Stimulated activated CD8-positive, alpha-beta memory T cell treated with anti-CD3 and anti-CD28 coated beads, Interleukin-2, amount 100 ng/mL, for 1 hour (primary cell): Measurements from ENCODE around the gene GLIS1.

Experiments
- DNase-seq, 2 donors: peaks; one replicate each; pipeline ENCODE4 v3.0.0-alpha.2; 2020; ENCODE audit warnings: low read depth in 2 of 2

GLIS1 gene

DNA sequence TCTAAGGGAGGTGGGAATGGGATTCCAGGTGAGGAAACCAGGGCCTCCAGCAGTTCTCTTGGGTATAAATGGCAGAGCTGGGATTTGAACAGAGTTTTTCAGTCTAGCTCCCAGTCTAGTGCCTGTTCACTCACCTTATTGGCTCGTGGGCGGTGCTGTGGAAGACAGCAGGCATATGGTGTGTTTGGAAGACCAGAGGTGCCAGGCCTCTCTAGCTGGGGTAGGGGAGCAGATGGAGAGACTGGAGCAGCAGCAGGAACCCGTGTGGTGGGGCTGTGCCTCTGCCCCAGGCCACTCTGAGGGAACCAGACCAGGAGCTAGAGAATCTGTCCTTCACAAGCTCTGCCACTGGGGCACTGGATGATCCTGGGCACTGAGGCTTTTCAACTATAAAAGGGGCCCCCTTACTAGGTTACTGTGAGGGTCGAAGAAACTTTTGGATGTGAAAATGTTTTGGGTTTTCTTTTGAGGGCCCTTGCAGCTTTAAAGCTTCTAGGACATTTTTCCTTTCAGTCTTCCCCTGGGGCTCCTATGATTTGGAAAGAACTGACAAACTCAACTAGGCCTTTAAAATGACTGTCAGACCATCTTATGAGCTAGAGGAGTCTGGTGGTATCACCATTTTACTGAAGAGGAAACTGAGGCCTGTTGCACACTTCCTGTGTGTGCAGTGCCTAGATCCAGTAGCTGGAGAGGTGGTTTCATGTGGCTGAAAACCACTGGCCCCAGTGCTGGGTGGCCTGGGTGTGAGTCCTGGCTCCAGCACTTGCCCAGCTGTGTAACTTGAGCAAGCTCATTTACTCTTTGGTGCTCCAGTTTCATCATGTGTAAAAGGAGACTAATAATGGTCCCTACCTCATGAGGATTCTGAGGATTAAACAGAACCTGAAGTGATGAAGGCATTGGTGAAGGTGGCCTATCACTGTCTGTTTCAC is 273.7 kb downstream of the GLIS1 start:
- no peak for DNase-seq

DNA sequence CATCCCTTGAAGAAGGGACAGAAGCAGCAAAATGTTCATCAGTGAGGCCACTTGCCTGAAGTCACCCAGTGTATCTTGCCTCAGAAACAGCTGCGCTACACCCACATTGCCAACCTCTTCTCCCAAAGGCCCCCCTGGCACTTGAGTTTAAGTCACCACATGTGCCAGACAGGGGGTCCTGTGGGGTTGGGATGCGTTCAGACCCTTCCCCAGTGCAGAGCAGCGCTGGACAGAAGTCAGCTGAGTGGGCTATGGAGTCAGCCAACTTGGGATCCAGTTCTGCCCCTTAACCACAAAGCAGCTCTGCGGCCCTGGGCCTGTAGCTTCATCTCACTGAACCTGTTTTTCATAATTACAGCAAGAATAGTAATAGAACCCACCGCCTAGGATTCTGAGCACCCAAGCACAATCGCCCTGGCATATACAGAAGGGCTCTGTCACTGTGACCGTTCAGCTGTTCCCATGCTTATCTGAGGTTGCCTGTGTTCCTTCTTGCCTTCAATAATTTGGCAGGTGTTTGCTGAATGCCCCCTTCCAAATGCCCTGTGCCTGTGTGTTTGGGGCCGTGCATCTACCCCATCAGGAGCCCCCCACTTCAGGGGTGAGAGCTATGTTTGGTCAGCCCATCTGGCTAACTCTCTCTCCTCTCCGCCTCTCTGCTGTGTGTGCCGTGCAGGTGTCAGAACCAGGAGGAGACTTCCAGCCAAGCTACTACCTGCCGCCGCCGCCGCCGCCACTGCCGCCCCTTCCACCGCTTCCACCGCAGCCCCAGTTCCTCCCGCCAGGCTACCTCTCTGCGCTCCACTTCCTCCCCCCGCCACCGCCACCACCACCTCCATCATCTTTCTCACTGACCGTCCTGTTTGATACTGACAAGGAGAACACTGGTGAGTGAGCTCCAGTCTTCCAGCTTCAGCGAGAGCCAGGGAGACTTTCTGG is 274.7 kb downstream of the GLIS1 start:
- no peak for DNase-seq

DNA sequence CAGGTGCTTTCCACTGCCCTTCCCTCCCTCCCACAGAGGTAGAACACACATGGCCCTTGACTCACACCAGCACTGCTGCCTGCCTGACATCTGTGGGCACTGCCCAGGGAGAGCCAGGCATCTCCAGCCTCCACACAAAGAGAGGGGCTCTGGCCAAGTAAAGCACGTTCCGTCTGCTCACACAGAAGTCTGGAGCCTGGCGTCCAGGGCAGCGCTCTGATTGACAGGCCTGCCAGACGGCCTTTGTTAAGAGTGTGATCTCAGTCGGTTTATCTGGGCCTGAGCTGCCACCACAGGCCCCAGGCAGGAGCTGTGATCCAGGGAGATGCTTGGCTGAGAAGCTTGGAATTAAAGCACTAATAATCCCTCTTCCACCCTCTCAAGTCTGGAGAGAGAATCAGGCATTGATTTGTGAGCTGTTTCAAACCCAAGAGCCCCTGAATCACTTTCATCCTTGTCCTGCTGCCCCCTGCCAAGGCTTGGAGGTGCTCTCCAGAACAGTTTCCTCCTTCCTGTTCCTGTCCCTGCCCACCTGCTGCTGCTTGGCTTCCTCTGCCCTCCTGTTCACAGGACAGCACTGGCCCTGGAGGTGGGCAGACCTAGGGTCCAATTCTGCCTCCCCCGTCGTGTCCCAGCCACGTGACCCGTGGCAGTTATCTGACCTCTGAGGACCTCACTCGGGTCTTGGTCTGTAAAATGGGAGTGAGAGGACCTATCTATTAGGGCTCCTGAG is 276.0 kb downstream of the GLIS1 start:
- DNase-seq: no peak

DNA sequence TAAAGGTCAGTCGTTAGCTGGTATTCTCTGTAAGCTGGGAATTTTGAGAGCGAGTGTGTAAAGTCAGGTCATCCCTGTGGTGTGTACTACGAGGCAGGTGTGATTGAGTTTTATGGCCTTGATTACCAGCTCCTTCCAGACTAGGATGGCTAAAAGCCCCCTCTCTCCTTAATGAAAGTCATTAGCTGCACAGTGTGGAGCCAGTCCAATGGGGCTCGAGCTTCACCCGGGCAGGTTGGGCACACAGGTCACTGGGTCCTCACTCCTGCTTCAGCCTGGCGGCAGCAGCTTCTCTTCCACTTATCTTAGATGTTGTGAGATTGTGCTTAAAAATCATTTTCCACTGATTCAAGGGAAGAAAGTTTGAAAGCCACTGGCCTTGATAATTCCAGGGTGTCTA is 276.8 kb downstream of the GLIS1 start:
- no peak for DNase-seq

DNA sequence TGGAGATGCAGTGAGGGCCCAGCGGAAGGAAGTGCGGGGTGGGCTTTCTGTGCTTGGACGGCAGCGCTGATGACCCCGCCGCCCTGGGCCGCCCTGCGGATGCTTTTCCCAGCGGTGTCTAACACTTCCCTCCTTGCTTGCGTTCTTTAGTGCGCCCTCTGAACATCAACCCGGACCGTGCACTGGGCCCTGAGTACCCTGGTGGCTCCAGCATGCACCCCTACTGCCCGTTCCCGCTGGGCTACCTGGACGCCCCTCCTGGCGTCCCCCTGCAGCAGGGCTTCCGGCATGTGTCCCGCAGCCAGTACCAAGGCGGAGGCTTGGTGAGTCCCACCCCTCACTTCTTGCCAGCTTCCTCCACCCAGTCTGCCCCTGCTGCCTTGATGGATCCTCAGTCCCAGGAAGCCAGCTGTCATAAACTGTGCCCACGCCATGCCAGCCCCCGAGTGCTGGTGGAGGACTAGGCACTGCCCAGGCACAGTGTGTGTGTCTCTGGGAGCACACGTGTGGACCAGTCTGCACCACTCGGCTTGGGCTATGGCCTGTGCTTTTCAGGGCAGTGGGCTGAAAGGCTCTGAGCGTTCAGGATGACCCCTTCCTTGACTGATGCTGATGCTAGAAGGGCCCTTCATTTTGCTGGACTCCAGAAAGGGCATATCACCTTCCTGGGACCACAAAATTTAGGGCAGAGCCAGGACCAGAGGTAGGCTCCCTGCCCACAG is 277.5 kb downstream of the GLIS1 start:
- DNase-seq: no peak

DNA sequence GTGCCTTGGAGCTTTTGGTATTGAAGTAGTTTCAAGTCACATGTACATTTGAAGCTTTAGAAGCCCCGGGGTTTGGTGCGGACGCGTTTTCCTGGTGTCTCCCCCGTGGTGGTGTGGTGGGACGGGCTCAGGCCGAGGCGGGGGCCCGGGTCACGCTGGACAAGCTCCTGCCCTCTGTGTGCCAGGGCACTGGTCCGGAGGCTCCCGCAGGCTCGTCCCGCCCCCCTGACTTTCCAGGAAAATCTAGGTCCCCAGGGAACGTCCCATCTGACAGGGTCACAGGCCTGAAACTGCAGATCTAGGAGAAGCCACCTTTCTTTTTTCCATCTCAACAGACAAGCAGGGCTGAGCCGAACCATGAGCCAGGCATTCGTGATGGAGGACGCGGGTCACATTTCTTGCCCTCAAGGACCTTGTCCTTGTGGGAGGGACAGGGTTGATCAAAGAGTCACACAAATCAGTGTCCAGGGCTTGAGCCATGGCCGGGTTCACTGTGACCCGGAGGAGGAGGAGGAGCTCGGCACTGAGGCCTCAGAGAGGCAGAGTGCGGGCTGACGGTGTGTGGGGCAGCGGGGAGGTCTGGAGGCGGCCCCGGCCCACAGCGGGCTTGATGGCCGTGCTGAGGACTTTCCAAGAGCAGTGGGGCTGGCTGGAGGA is 278.2 kb downstream of the GLIS1 start:
- no peak for DNase-seq

DNA sequence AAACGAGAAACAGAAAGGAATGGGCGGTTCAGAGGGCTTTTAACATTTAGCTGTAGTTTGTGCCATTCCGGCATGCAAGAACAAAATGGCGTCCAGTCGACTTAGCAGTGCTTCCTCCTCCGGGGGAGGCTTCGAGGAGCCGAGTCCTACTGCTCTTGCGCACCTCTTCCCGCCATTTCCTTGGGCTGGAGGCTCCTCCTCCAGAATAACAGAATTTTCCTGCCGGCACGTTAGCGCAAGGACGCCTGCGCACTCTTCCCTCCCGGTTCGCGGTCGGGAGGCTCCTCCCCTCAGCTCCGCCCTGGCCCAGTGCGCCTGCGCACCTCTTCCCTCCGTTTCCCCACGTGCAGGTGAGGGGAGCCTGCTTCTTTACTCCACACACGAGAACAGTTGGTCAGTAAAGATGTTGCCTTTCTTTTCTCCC is 278.7 kb downstream of the GLIS1 start:
- DNase-seq: no peak

DNA sequence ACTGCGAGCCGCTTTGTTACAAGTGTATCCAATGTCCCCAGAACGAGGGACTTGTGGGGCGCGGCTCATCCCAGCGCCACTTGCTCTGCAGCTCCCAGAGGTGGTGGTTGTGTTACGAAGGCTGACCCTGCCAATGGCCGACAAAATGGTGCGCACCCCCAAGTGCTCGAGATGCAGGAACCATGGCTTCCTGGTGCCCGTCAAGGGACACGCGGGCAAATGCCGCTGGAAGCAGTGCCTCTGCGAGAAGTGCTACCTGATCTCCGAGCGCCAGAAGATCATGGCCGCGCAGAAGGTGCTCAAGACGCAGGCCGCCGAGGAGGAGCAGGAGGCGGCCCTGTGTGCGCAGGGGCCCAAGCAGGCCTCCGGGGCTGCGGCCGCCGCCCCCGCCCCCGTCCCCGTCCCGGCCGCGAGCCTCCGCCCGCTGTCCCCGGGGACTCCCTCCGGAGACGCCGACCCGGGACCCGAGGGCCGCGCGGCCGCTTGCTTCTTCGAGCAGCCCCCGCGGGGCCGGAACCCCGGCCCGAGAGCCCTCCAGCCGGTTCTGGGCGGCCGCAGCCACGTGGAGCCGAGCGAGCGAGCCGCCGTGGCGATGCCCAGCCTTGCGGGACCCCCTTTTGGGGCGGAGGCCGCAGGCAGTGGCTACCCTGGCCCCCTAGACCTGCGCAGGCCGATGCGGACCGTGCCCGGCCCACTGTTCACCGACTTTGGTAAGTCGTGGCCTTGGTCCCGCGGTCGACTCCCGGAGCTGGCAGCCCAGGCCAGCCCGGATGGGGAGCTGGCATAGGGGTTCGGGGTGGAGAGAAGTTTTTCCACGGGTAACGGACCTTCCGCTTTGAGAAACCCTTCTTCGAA is 279.4 kb downstream of the GLIS1 start, which contains the start of gene DMRTB1:
Gene DMRTB1, plus strand, starts transcription at position 79 of the 855 bp plus-strand sequence. Its CDS starts 55 bp downstream, at position 134.
- DNase-seq: no peak

DNA sequence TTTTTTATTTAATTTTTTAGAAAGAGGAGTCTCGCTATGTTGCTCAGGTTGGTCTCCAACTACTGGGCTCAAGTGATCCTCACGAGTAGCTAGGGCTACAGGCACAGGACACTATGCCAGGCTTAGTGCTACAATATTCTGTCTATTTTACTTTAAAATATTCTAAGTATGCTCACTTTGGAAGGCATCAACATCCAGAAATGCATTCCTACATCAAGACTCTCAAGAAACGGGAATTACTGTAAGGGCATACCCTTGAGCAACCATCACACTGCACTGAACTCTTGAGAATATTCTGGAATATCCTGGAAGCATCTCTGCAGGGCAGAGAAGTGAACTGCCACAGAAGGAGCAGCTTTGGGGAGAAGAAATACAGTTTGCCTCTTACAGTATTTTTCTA is 280.3 kb downstream of the GLIS1 start:
- no peak for DNase-seq
